Raji (cell line): ENCODE measurements around the gene LGR6.

Source experiments
- POLR2A ChIP-seq: IDR thresholded peaks from 2 replicates; pipeline ENCODE4 v1.6.1; 2011; ENCODE audit warnings: low read depth, low read length, control low read depth; ENCODE audit not compliant: insufficient read depth

The LGR6 gene

GRCh38 chr1:202234331-202235002 is 40.9 kb downstream of the LGR6 start:
- TF ChIP-seq POLR2A, result no peak

GRCh38 chr1:202235003-202235660 is 41.5 kb downstream of the LGR6 start:
- TF ChIP-seq POLR2A, result no peak

GRCh38 chr1:202235856-202236837 is 42.5 kb downstream of the LGR6 start:
- no peak for TF ChIP-seq POLR2A

GRCh38 chr1:202237052-202237451 is 43.5 kb downstream of the LGR6 start:
- TF ChIP-seq POLR2A, result no peak

- TF ChIP-seq POLR2A, result no peak
Measured at GRCh38 chr1:202238914-202239313, 45.3 kb downstream of the LGR6 start.

GRCh38 chr1:202240956-202241355 is 47.4 kb downstream of the LGR6 start:
- no peak for TF ChIP-seq POLR2A

GRCh38 chr1:202241376-202242079 is 47.9 kb downstream of the LGR6 start:
- no peak for TF ChIP-seq POLR2A

- TF ChIP-seq POLR2A, result no peak
Measured at GRCh38 chr1:202242080-202242419, 48.5 kb downstream of the LGR6 start.

GRCh38 chr1:202243006-202243405 is 49.4 kb downstream of the LGR6 start:
- no peak for TF ChIP-seq POLR2A

GRCh38 chr1:202244841-202245261 is 51.3 kb downstream of the LGR6 start:
- no peak for TF ChIP-seq POLR2A

GRCh38 chr1:202245391-202245790 is 51.8 kb downstream of the LGR6 start:
- no peak for TF ChIP-seq POLR2A

- TF ChIP-seq POLR2A, result no peak
Measured at GRCh38 chr1:202247104-202247503, 53.5 kb downstream of the LGR6 start.

- TF ChIP-seq POLR2A, result no peak
Measured at GRCh38 chr1:202247837-202248795, 54.5 kb downstream of the LGR6 start.

GRCh38 chr1:202248861-202249260 is 55.3 kb downstream of the LGR6 start:
- TF ChIP-seq POLR2A, result no peak
